ENCODE measurements around the gene SMIM12. TPM values are rescaled to one million over a fixed set of nuclear protein-coding genes. Genes with fewer than 3 reads are reported as not detected.
A peak's percentile ranks its signal among the peaks of the same experiment; 100 is the strongest.
"Not testable (repeated sequence)": the region's sequence is repeated elsewhere in the genome, so short reads cannot be mapped to it uniquely, and the experiment has no call there.

The SMIM12 gene
- total RNA-seq, 2 donors from 2014 or later = 48.7 to 49.1 TPM

GRCh38 chr1:34828611-34829010 is 30.9 kb downstream of the SMIM12 start:
- Mint-ChIP-seq H3K27ac (no peak overlapping the region), H3K9me3 (peaks cover 0 to 5% of the 10 kb centered on the region in 2 donors), H3K36me3 (no peaks in the 10 kb centered on the region)
- no peak for ATAC-seq
- DNase-seq (ENCODE audit: low spot score in 2 of 2) = no peak

- no peak overlapping the region for H3K27ac Mint-ChIP-seq
- no peaks in the 10 kb centered on the region for H3K36me3 Mint-ChIP-seq
- ATAC-seq = no peak
- DNase-seq (ENCODE audit: low spot score in 2 of 2) = no peak
- H3K9me3 Mint-ChIP-seq = peaks cover 0 to 5% of the 10 kb centered on the region in 2 donors
Observed at GRCh38 chr1:34827341-34827941, 32.1 kb downstream of the SMIM12 start.

GRCh38 chr1:34825455-34826091 is 34.0 kb downstream of the SMIM12 start:
- DNase-seq (ENCODE audit: low spot score in 2 of 2) (no peak), ATAC-seq (no peak)
- Mint-ChIP-seq H3K9me3 (peaks cover 0 to 5% of the 10 kb centered on the region in 2 donors), H3K27ac (no peak overlapping the region), H3K36me3 (no peaks in the 10 kb centered on the region)

GRCh38 chr1:34824817-34825454 is 34.6 kb downstream of the SMIM12 start:
- peak overlapping the region in 1 of 2 donors; percentile 34 for H3K27ac Mint-ChIP-seq
- no peak for DNase-seq (ENCODE audit: low spot score in 2 of 2)
- no peak for ATAC-seq
- H3K9me3 Mint-ChIP-seq = peaks cover 0 to 5% of the 10 kb centered on the region in 2 donors
- H3K36me3 Mint-ChIP-seq = no peaks in the 10 kb centered on the region

GRCh38 chr1:34822202-34822601 is 37.3 kb downstream of the SMIM12 start:
- Mint-ChIP-seq H3K27ac (no peak overlapping the region), H3K9me3 (peaks cover 0 to 5% of the 10 kb centered on the region in 2 donors), H3K36me3 (no peaks in the 10 kb centered on the region)
- ATAC-seq = no peak
- no peak for DNase-seq (ENCODE audit: low spot score in 2 of 2)

GRCh38 chr1:34818862-34819261 is 40.7 kb downstream of the SMIM12 start:
- DNase-seq (ENCODE audit: low spot score in 2 of 2); H3K27ac Mint-ChIP-seq; ATAC-seq; H3K36me3 Mint-ChIP-seq; H3K9me3 Mint-ChIP-seq: not testable (repeated sequence)

GRCh38 chr1:34816778-34817177 is 42.8 kb downstream of the SMIM12 start:
- Mint-ChIP-seq H3K9me3 (no peaks in the 10 kb centered on the region), H3K27ac (no peak overlapping the region), H3K36me3 (no peaks in the 10 kb centered on the region)
- DNase-seq (ENCODE audit: low spot score in 2 of 2) (no peak), ATAC-seq (no peak)

GRCh38 chr1:34816332-34816731 is 43.2 kb downstream of the SMIM12 start:
- no peak for DNase-seq (ENCODE audit: low spot score in 2 of 2)
- no peaks in the 10 kb centered on the region for H3K9me3 Mint-ChIP-seq
- no peak overlapping the region for H3K27ac Mint-ChIP-seq
- no peak for ATAC-seq
- H3K36me3 Mint-ChIP-seq = no peaks in the 10 kb centered on the region

GRCh38 chr1:34810781-34811180 is 48.8 kb downstream of the SMIM12 start:
- ATAC-seq; DNase-seq (ENCODE audit: low spot score in 2 of 2); H3K27ac Mint-ChIP-seq: not testable (repeated sequence)
- Mint-ChIP-seq H3K9me3 (peaks cover 4 to 11% of the 10 kb centered on the region in 2 donors), H3K36me3 (peaks cover 4 to 12% of the 10 kb centered on the region in 2 donors)

- DNase-seq (ENCODE audit: low spot score in 2 of 2) (no peak), ATAC-seq (no peak)
- Mint-ChIP-seq H3K27ac (no peak overlapping the region), H3K9me3 (peaks cover 4 to 16% of the 10 kb centered on the region in 2 donors), H3K36me3 (peaks cover 4 to 22% of the 10 kb centered on the region in 2 donors)
Observed at GRCh38 chr1:34808051-34808810, 51.3 kb downstream of the SMIM12 start.

- peaks cover 4 to 30% of the 10 kb centered on the region in 2 donors for H3K36me3 Mint-ChIP-seq
- no peak overlapping the region for H3K27ac Mint-ChIP-seq
- H3K9me3 Mint-ChIP-seq = peaks cover 4 to 17% of the 10 kb centered on the region in 2 donors
- no peak for DNase-seq (ENCODE audit: low spot score in 2 of 2)
- no peak for ATAC-seq
Observed at GRCh38 chr1:34806396-34806795, 53.2 kb downstream of the SMIM12 start.

- no peak for DNase-seq (ENCODE audit: low spot score in 2 of 2)
- H3K27ac Mint-ChIP-seq = no peak overlapping the region
- H3K9me3 Mint-ChIP-seq = peaks cover 0 to 6% of the 10 kb centered on the region in 2 donors
Observed at GRCh38 chr1:34803770-34804169, 55.8 kb downstream of the SMIM12 start.

More at GRCh38 chr1:34803770-34804169, 55.8 kb downstream of the SMIM12 start:
- H3K36me3 Mint-ChIP-seq = peaks cover 0 to 19% of the 10 kb centered on the region in 2 donors
- no peak for ATAC-seq

Other genes starting within 250 kb of the SMIM12 start
- gene GJB5, start 104.7 kb downstream of the SMIM12 start, total RNA-seq = not detected
- not detected for gene GJB4, start 100.0 kb downstream of the SMIM12 start, total RNA-seq
- gene GJB3, start 78.5 kb downstream of the SMIM12 start, total RNA-seq = not detected
- gene GJA4, start 66.8 kb downstream of the SMIM12 start, total RNA-seq = 1 to 10 TPM in 1 of 2 donors, not detected in 1; 1.4 TPM
- under 1 TPM; 0.71 to 0.84 TPM for gene DLGAP3, start 69.9 kb upstream of the SMIM12 start, total RNA-seq
- gene TMEM35B, start 125.6 kb upstream of the SMIM12 start, total RNA-seq = 10 to 100 TPM; 11.8 to 15.9 TPM
- 10 to 100 TPM; 15.0 to 20.9 TPM for gene ZMYM6, start 172.2 kb upstream of the SMIM12 start, total RNA-seq
- 1 to 10 TPM; 3.1 to 6.0 TPM for gene ZMYM1, start 219.6 kb upstream of the SMIM12 start, total RNA-seq

All from activated naive CD4-positive, alpha-beta T cell treated with anti-CD3 and anti-CD28 coated beads, Interleukin-2, amount 50 U/mL, for 72 hours (primary cell).